SK-N-MC (cell line): Measurements from ENCODE around the gene TMEM132C.

ENCODE experiments used
- DNase-seq: peaks from one replicate; pipeline ENCODE4 v3.0.0-alpha.2; 2011; ENCODE audit warnings: low read depth, low spot score
- H3K27ac ChIP-seq: fragments of 200-600 bp; sonication (generic); 2 replicates; pipeline ENCODE4 v1.5.1; 2016; ENCODE audit warnings: mixed run types
- H3K36me3 ChIP-seq: fragments of 200-600 bp; sonication (generic); 2 replicates; pipeline ENCODE4 v1.6.1; 2017; ENCODE audit warnings: antibody characterized with exemption, low read length, mixed read lengths; ENCODE audit not compliant: insufficient read depth
- H3K4me3 ChIP-seq: fragments of 200-600 bp; sonication (generic); 2 replicates; pipeline ENCODE4 v1.5.1; 2016
- H3K9ac ChIP-seq: fragments of 200-600 bp; sonication (generic); 2 replicates; pipeline ENCODE4 v1.8.0; 2017; ENCODE audit warnings: mixed run types, mixed read lengths; ENCODE audit not compliant: insufficient read length
- H3K9me3 ChIP-seq: fragments of 200-600 bp; sonication (generic); 2 replicates; pipeline ENCODE4 v1.6.1; 2017; ENCODE audit warnings: low read depth, mild to moderate bottlenecking, antibody characterized with exemption, low read length, moderate library complexity, mixed read lengths
- EZH2 ChIP-seq: fragments of 200-600 bp; sonication (generic); IDR thresholded peaks from one replicate; pipeline ENCODE4 v1.6.1; 2017; ENCODE audit warnings: antibody characterized with exemption
- FOXP2 ChIP-seq: optimal IDR thresholded peaks from 2 replicates; pipeline ENCODE3; 2011; ENCODE audit warnings: mild to moderate bottlenecking, moderate library complexity; ENCODE audit not compliant: insufficient read depth; ENCODE audit errors: extremely low read length, control extremely low read depth
- POLR2AphosphoS5 ChIP-seq: IDR thresholded peaks from 2 replicates; pipeline ENCODE4 v1.6.1; 2012; ENCODE audit warnings: mild to moderate bottlenecking, low read depth, low read length, borderline replicate concordance

TMEM132C gene

GRCh38 chr12:128258866-128259555 lies 8.0 kb upstream of the TMEM132C start:
- Histone ChIP-seq H3K27ac (no peak overlapping the region), H3K4me3 (no peak overlapping the region), H3K9me3 (no peaks in the 10 kb centered on the region), H3K9ac (no peak overlapping the region), H3K36me3 (no peaks in the 10 kb centered on the region)
- DNase-seq = no peak
- TF ChIP-seq POLR2AphosphoS5 (no peak), EZH2 (no peak), FOXP2 (no peak)

GRCh38 chr12:128259556-128260070 lies 7.4 kb upstream of the TMEM132C start:
- Histone ChIP-seq H3K9me3 (no peaks in the 10 kb centered on the region), H3K36me3 (no peaks in the 10 kb centered on the region), H3K27ac (no peak overlapping the region), H3K9ac (no peak overlapping the region), H3K4me3 (no peak overlapping the region)
- DNase-seq = no peak
- TF ChIP-seq EZH2 (no peak), FOXP2 (no peak), POLR2AphosphoS5 (no peak)

DNA sequence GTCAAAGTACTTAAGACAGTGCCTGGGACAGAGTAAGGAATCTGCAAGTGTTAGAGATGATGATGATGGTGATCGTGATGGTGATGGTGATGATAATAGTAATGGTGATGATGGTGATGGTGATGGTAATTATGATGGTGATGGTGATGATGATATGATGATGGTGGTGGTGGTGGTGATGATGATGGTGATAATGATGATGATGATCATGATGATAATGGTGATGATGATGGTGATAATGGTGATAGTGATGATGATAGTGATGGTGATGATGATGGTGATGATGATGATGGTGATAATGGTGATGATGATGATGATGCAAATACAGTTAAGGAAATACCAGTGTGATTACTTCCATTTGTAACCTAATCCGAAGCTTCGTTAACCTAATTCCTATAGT lies 5.2 kb upstream of the TMEM132C start:
- TF ChIP-seq EZH2 (no peak), POLR2AphosphoS5 (no peak), FOXP2 (no peak)
- no peak overlapping the region for H3K27ac ChIP-seq
- no peaks in the 10 kb centered on the region for H3K36me3 ChIP-seq
- no peaks in the 10 kb centered on the region for H3K9me3 ChIP-seq
- H3K9ac ChIP-seq = no peak overlapping the region
- H3K4me3 ChIP-seq = no peak overlapping the region
- no peak for DNase-seq

DNA sequence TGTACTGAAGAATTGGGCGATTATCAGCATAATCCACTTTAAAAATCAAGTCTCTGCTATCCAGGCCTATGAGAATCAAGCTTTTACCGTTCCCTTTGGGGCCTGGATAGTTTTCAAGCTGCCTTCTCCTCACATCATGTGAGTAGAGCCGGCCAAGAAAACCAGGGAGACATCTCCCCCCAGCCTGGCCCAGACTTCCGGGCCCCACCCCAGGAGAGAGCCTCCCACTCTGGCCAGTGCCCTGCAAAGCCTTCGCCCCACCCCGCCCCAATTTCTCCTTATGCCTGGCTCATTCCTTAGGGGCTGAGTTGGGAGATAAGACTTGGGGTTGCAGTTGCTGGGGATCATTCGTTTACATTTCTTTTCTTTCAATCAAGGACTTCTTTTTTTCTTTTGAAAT lies 1.4 kb upstream of the TMEM132C start:
- Histone ChIP-seq H3K36me3 (no peaks in the 10 kb centered on the region), H3K9ac (no peak overlapping the region), H3K4me3 (no peak overlapping the region), H3K27ac (no peak overlapping the region), H3K9me3 (no peaks in the 10 kb centered on the region)
- TF ChIP-seq EZH2 (no peak), FOXP2 (no peak), POLR2AphosphoS5 (no peak)
- no peak for DNase-seq

DNA sequence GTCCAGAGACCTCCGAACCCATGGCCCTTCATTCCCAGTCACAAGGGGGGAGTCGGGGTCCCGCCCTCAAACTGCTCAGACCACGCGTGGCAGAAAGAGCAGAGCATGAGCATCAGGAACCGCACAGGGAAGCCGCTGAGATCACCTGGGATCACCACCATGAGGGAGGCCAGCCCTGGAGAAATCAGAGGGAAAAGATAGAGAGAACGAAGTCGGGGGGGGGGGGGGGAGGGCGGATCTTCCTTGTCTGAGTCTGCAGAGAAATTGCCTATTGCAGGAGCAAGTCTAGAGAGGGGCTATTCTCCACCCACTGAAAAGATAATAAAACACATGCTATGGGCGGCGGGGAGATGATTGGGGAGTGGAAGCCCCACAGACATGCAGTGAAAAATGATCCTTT lies 884 bp upstream of the TMEM132C start:
- DNase-seq = no peak

DNA sequence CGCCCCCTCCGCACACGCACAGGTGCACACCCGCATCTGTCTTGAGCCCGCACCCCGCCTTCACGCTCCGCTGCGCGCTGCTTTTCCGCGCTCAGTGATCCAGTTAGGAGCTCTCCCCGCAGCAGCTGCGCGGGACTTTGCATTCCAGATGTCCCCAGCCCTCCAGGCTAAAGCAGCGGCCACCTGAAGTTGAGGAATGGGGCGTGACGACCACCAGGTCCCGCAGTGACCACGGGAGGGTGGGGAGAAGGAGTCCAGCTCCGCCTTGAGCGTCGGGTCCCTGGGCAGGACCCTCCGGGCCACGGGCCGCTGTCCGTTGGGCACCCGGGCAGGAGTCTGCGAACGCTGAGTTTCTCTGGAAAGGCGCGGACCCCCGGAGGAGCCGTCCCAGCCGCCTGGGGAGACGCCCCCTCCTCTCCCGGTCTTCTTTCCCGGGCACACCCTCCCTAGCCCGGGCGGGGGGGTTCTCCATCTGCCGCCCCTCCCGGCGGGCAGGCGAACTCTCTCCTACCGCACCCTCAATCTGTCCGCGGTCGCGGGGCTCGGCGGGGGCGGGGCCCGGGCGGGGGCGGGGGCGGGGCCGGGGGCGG lies 334 bp upstream of the TMEM132C start:
- Histone ChIP-seq H3K36me3 (no peaks in the 10 kb centered on the region), H3K9ac (no peak overlapping the region), H3K4me3 (no peak overlapping the region), H3K9me3 (no peaks in the 10 kb centered on the region), H3K27ac (no peak overlapping the region)
- no peak for DNase-seq
- no peak for TF ChIP-seq FOXP2
- no peak for TF ChIP-seq EZH2
- no peak for TF ChIP-seq POLR2AphosphoS5

More for the DNA sequence above, 884 bp upstream of the TMEM132C start:
- no peaks in the 10 kb centered on the region for H3K36me3 ChIP-seq
- no peaks in the 10 kb centered on the region for H3K9me3 ChIP-seq
- no peak overlapping the region for H3K9ac ChIP-seq
- H3K27ac ChIP-seq = no peak overlapping the region
- TF ChIP-seq POLR2AphosphoS5 = no peak
- TF ChIP-seq EZH2 = no peak
- TF ChIP-seq FOXP2 = no peak
- H3K4me3 ChIP-seq = no peak overlapping the region

DNA sequence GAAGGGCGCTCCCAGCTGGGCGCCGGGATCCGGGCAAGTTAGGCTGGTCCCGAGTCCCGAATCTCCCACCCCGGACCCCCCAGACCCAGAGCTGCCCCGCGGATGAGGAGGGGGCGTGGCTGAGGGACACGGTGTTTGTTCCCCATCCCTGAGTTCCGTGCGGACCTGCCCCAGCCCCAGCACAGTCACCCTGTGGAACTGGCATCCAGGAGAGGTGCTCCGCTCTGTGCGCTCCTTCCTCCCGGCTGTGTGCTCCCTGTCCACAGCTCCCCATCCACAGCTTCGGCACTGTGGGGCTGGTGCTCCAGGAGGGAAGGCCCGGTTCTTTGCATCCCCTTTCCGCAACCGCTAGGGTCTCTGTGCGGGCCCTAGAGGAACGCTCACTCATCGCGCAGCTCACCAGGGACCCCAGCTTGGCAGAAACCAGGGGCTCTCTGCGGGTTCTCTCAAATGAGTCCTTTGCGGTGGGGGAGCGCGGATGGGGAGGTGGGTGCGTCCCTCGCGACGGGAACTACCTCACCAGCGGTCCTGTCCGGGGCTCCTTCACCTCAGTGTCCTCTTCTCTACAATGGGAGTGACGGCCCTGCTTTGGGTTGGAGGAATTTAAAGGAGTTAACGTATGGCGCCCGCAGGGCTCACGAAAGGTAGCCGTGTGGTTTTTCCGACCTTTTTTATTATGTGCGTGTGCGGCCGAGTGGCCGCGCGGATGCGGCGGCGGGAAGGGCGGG lies 845 bp downstream of the TMEM132C start:
- Histone ChIP-seq H3K36me3 (no peaks in the 10 kb centered on the region), H3K27ac (no peak overlapping the region), H3K4me3 (no peak overlapping the region), H3K9ac (no peak overlapping the region), H3K9me3 (no peaks in the 10 kb centered on the region)
- no peak for DNase-seq
- TF ChIP-seq FOXP2 (no peak), POLR2AphosphoS5 (no peak), EZH2 (no peak)

GRCh38 chr12:128268379-128268995 lies 1.5 kb downstream of the TMEM132C start:
- H3K4me3 ChIP-seq = no peak overlapping the region
- no peak for DNase-seq
- no peak for TF ChIP-seq FOXP2
- no peak for TF ChIP-seq POLR2AphosphoS5
- TF ChIP-seq EZH2 = no peak
- H3K9ac ChIP-seq = no peak overlapping the region
- H3K27ac ChIP-seq = no peak overlapping the region
- H3K9me3 ChIP-seq = no peaks in the 10 kb centered on the region
- H3K36me3 ChIP-seq = no peaks in the 10 kb centered on the region
